HG02571 (cell line): ENCODE results near the gene GPR155.
A peak's percentile ranks its signal among the peaks of the same experiment; 100 is the strongest.
"Not testable (repeated sequence)": the region's sequence is repeated elsewhere in the genome, so short reads cannot be mapped to it uniquely, and the experiment has no call there.

Source experiments
- ATAC-seq: cut with Tn5 transposase; IDR thresholded peaks from one replicate; pipeline ENCODE4 v1.9.1; 2021; ENCODE audit warnings: mild to moderate bottlenecking, moderate library complexity; ENCODE audit not compliant: unreplicated experiment

The GPR155 gene

DNA sequence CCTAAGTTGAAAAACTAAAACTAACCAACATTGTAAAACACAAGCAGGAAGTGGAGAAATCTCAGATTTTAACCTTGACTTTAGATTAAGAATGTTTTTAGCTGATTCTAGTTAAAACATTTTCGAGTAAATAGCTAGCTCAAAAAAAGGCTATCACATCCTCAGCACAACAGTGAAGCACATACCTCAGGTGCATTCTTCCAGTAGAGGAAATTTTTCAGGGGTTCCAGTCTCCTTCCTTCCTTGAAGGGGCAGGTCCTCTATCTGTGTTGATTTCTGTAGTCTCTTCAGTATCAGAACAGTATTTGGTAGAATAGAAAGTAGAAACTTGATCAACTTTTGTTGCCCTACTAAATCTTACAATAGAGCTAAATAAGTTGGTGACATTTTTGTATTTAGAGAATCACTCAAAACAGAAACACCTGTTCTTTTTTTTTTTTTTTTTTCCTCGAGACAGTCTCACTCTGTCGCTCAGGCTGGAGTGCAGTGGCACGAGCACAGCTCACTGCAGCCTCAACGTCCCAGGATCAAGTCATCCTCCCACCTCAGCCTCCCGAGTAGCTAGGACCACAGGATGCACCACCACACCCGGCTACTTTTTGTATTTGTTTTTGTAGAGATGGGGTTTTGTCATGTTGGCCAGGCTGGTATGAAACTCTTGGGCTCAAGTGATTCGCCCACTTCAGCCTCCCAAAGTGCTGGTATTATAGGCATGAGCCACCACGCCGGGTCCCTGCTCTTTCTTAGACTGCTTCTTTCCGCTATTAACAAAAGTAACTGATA, 6.9 kb upstream of the GPR155 start:
- ATAC-seq = peak; percentile 37

DNA sequence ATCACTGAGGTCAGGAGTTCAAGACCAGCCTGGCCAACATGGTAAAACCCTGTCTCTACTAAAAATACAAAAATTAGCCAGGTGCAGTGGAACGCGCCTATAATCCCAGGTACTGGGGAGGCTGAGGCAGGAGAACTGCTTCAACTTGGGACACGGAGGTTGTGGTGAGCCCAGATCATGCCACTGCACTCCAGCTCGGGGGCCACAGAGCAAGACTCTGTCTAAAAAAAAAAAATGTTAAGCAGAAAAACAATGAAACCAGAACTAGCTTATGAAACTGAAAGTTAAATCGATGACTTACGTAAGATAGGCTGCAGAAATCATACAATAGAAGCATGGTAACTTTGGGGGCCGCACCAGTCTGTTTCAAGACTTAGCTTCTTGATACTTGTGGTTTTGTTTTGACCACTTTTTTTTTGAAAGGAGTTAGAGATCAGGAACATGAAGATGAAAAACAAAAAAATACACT, 6.2 kb upstream of the GPR155 start:
- ATAC-seq = peak; percentile 93

DNA sequence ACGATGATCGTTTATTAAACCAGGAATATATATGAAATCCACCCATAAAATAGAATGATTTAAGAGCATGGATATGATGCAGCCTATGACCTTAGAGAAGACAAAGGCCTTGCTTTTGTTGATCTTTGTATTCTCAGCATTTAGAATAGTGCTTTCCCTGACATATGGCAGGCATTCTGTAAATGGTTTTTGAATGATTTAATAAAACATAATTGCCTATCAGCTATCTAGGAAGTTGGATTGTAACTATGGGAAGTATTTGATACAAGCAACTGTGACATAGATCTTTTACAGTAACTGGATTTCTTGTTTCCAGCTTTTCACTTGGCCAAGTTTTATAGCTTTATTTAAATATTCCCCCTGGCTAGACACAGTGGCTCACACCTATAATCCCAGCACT, 5.1 kb upstream of the GPR155 start:
- no peak for ATAC-seq

DNA sequence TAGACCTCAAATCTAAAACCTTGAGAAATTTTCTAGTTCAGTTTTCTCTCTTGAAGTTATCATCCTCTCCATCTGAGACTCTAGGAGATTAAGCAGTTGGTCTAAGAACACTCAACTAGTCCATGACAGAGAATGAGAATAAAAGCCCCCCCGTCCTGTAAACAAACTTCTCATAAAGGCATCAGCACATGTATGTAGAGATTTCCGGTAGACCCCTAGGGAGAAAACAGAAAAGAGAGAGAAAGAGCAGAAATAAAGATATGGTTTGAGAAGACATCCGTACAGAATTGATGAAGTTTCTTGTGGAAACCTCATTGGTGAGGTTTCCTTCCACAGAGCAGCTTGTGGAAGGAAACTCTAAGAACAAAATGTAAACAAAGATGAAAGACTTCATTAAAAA, 3.2 kb upstream of the GPR155 start:
- ATAC-seq = no peak

DNA sequence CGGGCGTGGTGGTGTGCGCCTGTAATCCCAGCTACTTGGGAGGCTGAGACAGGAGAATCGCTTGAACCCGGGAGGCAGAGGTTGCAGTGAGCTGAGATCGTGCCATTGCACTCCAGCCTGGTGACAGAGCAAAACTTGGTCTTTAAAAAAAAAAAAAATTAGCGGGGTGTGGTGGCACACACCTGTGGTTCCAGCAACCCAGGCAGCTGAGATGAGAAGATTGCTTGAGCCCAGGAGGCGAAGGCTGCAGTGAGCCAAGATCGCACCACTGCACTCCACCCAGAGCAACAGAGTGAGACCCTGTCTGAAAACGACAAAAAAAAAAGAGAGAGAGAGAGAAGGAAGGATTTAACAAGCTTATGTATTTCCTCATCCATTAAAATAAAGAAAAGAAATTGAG, 2.7 kb upstream of the GPR155 start:
- ATAC-seq = not testable (repeated sequence)

DNA sequence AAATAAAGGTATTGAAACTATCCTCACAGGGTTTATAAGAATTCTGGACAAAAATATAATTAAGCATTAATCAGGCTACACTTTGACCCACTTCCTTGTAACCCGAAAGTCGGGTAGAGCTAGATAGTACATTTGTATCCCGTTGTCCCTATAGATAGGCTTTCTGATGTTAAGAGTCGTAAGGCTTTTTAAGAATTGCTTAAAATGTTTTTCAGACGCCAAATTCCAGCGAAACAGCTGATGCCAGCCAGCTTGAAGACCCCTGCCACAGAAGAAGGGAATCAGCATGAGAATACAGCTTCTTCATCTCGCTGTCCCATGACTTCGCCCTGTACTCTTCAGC, 962 bp upstream of the GPR155 start:
- no peak for ATAC-seq

DNA sequence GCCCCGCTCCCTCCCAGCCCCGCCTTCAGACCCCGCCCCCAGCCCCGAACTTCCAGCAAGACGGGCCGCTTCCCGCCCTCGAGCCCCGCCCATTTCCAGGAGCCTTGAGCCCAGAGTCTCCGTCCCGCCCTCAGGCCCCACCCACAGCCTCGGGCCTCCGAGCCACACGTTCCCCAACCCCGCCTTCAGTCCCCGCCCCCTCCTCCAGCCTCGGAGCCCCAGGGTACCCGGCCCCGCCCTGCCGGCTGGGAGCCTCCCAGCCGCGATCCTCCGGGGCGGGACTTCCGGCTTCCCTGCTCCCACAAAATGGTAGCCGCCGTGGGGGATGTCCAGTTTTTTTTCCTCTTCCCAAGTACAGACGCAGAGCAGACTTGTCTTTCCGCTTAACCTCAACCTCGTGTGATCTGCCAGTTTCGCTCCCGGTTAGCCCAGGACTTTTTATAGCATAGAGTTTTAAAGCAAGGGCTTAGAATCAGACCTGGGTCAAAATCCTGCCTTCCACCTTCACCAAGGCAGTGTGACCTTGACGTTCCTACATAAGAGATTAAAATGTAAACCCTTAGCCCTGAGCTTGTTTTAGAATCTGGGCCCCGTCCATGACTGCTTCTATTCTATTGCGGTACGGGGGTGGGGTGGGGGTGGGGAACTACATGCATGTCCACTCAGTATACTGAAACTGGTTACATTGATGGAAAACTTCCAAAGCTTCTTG, 435 bp upstream of the GPR155 start:
- peak; percentile 76 for ATAC-seq

DNA sequence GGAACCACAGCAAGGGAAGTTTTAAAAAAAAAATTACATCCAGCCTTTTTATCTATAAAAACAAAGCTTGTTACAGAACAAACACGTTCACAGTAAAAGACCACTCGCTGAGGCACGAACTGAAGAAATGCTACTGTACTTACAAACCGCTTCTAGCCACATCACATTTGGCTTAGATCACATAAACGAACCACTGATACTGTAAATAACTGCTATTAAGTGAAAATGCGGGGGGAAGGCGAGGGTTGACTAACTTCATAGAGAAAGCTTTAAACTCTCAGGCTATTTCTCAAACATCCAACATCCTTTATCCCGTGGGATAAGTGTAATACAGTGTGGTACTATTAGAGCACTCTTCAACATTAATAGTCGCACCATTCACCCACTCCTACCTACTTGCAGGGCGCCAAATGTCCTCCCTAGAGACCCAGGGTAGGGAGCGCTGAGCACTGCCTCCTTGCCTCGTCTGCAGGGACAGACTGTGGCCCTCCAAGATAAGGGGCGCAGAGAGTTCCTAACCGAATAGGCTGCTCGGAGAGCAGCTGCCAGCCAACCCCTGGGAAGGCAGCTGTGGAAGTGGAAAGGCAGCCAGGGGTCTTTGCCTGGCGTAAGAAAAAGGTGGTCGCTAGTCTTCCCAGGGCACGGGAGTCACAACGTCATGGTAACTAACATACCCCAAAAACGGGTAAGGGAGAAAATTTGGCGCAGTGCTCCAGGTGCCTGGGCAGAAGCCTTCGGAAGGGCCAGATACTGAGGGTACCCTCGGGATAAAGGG, 854 bp downstream of the GPR155 start:
- peak; percentile 32 for ATAC-seq

DNA sequence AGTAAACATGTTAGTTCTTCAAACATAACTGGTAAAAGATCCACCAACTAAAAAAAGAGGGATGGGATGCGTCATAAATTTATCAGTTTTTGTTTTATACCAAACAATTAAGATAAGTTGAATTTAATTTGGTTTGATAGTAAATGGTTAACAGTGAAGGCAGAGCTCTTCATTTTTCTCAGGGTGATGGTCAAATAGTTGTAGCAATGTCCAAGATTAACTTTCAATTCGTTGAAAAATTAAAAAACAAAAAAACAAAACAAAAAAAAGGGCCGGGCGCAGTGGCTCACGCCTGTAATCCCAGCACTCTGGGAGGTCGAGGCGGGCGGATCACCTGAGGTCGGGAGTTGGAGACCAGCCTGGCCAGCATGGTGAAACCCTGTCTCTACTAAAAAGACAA, 1.8 kb downstream of the GPR155 start:
- not testable (repeated sequence) for ATAC-seq

DNA sequence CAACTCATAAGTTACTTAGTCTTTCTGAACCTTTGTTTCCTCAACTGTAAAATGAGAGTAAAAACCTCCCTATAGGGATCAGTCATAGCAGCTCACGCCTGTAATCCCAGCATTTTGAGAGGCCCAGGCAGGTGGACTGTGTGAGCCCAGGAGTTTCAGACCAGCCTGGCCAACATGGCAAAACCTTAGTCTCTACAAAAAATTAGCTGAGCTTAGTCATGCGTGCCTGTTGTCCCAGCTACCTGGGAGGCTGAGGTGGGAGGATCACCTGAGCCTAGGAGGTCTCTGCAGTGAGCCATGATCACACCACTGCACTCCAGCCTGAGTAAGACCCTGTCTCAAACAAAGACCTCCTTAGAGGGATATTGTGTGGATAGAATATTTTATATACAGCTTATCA, 2.3 kb downstream of the GPR155 start:
- no peak for ATAC-seq

DNA sequence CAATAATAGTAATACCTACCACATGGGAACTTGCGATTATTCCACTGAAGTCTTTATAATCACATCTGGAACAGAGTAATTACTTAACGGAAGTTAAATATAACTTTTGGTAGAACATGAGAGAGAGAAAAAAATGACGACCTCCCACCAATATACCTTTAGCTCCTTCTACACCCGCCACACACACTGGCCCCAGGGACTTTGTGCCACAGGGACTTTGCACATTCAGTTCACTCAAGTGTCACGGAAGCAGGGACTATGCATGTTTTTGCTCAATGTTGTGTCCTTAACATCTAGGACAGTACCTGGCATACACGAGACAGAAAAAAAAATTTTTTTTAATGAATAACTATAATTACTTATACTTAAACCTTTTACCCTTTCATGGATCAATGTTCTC, 4.0 kb downstream of the GPR155 start:
- ATAC-seq = no peak

DNA sequence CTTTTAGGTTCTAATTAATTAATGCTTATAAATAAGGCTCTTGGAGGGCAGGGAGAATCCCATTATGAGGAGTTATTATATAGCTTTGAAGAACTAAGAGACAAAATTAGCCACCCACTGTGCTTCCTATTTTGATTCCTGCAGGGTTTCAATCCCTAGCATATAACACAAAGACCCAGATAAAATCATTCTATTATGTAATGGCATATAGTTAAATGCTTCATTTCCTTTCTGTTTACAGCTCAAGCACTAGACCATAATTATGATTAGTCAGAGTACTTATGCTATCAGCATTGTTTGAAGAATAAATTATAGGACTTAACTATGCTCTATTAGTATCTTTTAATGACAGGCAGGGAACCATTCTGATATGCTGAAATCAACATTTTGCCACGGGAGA, 9.1 kb downstream of the GPR155 start:
- no peak for ATAC-seq

DNA sequence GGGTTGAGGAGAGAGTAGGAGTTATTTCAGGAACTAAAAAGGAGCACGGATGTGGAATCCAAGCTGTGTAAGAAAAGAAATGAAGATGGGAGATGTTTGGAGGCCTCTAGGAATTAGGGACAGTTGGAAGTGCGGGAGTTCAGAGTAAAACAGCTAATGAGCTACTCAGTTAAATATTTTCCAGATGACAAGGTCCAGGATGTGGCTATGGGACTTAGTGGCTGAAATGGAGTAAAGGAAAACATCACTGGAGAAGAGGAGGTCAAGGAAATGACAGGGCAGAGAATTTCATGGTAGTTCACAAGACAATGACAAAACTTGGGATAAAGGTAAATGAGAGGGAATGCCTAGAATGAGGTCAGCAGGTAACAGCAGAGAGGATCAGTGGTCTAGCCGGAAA, 13.0 kb downstream of the GPR155 start:
- ATAC-seq = no peak

DNA sequence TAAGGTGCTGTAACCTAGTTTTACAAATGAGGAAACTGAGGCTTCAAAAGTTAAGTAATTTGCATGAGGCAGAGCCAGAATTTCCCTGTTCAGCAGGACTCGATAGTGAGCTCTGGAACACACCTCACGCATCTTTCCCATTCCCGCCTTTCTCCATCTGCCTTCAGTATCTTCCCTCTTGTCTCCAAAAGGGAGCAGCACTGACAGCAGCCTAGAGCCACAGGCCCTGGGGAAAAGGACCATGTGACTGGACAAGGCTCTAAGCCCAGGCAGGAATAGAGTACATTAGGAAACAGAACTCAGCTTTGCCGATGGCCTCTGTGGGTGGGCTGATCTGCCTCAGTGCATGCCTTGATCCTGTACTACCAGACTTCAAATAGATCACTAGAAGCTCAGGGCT, 21.5 kb downstream of the GPR155 start:
- no peak for ATAC-seq

DNA sequence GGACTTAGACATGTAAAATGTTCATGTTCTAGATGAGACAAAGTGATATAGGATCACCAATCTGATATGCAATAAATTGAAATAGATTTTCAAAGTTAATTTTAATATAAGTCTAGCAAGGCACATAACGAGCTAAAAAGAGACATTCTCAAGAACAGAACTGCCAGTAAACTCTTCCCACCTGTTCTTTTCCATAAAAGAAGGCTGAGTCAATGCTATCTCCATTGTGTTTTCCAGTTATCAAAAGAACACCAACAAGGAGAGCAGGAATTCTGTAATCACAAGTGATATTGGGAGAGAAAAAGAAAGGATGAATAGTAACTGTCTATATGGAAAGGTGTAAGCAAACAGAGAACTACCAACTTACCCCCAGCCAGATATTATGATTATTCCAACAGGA, 25.6 kb downstream of the GPR155 start:
- no peak for ATAC-seq

DNA sequence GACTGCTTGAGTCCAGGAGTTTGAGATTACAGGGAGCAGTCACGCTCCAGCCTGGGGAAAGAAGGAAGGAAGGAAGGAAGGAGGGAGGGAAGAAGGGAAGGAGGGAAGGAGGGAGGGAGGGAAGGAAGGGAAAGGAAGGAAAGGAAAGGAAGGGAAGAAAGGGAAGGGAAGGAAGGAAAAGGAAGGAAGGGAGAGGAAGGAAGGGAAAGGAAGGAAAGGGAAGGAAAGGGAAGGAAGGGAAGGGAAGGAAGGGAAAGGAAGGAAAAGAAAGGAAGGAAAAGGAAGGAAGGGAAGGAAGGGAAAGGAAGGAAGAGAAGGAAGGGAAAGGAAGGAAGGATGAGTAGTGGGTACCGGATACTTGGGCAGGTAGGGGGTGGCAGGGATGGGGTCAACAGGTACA, 32.3 kb downstream of the GPR155 start:
- no peak for ATAC-seq

DNA sequence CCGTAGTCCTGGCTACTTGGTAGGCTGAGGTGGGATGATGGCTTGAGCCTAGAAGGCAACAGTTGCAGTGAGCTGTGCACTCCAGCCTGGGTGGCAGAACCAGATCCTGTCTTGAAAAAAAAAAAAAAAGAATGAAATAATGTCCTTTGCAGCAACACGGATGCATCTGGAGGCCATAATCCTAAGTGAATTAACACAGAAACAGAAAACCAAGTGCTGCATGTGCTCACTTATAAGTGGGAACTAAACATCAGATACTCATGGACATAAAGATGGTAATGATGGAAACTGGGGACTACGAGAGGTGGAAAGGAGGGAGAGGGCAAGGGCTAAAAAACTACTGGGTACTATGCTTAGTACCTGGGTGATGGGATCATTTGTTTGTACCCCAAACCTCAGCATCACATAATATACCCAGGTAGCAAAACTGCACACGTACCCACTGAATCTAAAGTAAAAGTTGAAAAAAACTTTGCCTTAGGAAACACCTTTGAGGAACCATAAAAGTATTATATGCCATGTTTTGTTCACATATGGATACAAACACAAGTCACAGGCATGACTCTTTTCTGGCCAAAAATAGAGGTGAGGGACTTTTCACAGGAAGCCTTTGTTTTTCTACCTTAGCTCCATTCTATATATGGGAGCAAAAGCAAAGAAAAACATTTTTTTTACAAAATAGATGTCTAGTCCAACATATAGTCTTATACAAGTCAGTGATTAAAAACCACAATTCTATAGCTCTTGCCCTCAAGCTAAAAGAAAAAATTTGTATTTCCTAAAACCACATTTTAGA, 36.6 kb downstream of the GPR155 start:
- no peak for ATAC-seq

DNA sequence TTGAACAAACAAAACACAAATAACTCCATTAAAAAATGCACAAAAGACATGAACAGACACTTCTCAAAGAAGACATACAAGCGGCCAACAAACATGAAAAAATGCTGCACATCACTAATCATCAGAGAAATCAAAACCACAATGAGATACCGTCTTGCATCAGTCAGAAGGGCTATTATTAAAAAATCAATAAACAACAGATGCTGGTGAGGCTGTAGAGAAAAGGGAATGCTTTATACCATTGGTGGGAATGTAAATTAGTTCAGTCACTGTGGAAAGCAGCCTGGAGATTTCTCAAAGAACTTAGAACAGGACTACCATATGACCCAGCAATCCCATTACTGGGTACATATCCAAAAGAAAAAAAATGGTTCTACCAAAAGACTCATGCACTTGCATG, 37.8 kb downstream of the GPR155 start:
- no peak for ATAC-seq

DNA sequence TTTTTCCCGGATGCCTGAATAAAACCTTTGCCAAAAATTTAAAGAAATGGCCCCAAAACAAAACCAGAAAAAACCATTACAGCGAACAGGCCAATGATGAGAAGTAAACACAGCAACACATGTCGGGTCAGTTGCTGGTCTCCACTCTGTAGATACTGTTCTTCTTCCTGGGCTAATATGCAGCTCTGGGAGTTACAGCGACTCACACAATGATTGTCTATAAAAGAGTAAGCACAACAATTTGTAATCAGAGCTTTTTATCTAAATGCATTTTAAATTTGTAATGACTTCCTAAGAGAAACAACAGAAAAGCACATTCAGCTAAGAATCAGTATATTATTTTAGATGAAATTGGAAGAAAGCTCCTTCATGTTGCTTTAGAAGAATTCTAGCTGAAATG, 40.3 kb downstream of the GPR155 start:
- no peak for ATAC-seq

DNA sequence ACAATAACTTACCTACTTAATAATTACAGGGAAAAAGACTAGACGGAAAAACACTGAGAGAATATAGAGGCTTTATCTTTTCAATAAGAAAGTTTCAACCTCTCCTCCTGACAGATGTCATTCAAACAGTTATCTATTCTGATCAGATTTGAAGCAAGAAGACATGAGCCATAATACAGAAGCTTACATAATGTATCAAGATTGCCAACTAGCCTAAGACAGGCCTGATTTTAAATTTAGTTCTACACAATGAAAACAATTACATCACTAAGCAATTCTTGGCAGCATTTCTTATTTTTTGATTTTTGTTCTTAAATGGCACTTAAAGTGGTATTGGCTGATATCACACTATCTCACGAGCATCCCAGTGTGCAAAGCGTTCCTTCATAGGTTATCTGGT, 41.6 kb downstream of the GPR155 start:
- no peak for ATAC-seq

DNA sequence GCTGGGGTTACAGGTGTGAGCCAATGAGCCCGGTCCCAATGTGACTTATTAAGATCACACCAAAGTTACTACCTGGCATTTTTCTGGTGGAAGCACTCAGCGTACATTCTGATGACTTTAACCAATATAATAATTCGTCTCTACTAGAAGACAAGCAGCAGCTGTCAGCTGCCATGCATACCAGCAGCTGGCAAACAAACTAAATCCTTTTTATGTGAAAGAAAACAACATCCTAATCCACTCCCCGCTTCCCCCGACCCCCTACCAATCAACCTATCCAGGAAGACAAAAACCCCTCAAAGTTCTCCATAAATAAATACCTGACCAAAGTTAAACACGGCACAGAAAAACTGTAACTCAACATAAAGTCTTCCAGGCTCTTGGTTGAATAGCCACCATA, 42.1 kb downstream of the GPR155 start:
- ATAC-seq = no peak
